IPS-NIHi11 (cell line): Measurements from ENCODE around the gene CSMD2.
A peak's percentile ranks its signal among the peaks of the same experiment; 100 is the strongest.

Experiments
- DNase-seq: peaks from one replicate; pipeline ENCODE4 v3.0.0; 2012; ENCODE audit warnings: mixed read lengths, low spot score

The CSMD2 gene

DNA sequence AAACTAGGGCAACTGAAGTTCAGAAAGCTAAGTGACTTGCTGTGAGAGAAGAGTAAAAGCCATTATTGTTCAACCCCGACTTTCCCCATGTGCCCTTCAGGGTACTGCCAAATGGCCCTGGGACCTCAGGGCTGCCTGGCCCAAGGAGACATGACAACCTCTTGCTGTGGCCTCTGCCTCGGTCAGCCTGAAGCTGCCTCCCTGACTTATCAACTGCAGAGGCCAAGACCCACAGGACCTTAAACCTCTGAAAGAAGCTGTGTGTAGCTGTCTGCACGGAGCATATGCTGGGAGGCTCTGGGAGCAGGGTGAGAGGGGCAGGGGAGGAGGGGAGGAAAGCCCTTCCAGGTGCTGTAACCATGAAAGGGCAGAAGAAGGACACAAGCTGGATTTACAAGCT, 265.3 kb downstream of the CSMD2 start:
- DNase-seq, result no peak

DNA sequence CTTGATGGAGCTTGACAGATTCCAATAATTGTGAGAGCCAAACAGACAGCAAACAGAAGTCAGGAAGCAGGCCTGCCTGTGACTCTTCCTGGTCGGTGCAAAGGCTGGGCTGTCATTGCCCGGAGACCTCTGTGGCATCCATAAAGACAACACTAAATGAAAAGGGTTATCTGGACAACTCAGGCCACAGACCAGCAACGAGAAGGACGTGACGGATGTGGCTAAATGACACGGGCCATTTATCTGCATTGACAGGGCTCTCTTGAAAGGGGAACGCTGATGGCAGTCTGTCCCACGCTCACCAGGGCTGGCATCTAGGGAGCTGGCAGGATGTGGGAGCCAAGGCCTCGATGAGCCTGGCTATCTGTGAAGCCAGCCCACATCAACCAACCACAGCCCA, 266.1 kb downstream of the CSMD2 start:
- no peak for DNase-seq

DNA sequence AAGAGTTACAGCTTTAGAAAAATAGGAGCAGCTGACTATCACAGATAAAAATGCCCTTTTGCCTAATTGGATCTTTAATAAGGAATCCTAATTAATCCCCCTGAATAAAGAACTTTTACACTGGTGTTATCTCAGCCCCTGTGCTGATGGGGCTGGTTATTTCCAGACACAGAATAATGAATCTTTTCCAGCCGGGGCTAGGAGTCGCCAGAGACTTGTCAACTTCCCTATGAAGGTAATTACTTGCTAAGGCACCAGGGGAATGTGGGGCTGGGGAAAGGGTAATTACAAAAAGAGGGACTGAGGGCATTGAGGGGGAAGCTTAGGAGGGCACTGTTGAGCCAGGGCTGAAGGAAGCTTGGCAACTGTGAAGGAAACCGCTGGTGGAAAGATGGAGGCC, 266.6 kb downstream of the CSMD2 start:
- no peak for DNase-seq

DNA sequence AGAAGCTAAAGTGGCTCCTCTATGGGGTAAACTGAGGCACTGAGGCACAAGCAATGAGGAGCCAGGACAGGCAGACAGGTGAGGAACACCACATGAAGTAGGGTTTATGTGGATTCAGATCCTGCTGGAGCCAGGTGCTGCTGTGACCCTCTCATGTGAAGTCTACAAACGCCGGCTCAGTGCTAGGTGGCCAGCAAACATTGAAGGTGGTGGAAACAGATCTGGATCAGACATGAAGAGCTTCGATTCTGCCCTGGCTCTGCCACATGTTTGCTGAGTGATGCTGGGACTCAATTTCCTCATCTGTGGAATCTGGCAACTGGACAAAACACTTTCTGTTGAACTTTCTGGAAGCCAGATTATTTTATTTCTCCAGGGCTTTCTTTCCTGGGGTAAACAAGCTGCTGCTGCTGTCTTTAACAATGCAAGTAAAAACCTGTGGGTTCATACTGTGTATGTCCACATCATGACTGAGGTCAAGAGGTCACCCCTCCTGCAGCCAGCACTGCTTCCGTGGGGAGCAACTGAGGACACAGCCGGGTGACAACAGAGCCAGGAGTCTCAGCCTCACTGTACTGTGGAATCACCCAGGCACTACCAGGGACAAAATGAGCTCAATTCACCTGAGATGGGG, 267.8 kb downstream of the CSMD2 start:
- DNase-seq, result no peak

DNA sequence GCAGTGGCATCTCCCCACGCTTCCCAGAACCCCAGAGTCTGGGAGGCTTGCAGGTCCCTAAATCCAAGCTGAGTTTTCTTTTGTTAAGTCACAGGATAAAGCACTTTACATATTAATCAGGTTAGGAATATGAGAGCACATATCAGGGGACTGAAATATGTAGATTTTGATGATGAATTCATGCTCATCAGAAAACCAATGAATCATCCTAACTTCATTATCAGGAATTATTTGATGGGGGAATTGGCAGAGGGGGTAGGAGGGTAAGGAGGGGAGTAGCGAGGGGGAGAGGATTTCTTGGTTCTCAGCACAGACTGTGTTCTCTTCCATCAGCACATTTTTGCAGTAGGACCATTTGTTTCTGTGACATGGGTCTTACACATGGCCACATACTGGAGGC, 269.1 kb downstream of the CSMD2 start:
- DNase-seq, result no peak

DNA sequence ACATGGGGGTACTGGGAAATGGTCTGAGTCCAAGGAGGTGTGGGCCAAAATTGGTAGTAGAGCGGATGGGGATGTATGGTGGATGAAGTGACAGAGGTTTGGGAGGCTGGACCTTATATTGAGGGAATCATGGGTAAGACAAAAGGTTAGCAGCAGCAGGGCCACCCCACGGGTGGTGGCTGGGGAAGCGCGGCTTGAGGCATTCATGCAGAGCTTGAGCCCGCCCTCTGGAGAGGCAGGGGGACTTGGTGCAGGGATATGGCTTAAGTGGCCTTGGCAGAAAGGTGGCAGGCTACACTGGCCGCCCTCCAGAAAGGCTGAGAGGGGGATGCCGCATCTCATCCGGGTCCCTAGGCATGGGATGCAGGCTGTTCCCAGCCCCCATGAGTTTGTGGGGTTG, 269.6 kb downstream of the CSMD2 start:
- DNase-seq, result no peak

DNA sequence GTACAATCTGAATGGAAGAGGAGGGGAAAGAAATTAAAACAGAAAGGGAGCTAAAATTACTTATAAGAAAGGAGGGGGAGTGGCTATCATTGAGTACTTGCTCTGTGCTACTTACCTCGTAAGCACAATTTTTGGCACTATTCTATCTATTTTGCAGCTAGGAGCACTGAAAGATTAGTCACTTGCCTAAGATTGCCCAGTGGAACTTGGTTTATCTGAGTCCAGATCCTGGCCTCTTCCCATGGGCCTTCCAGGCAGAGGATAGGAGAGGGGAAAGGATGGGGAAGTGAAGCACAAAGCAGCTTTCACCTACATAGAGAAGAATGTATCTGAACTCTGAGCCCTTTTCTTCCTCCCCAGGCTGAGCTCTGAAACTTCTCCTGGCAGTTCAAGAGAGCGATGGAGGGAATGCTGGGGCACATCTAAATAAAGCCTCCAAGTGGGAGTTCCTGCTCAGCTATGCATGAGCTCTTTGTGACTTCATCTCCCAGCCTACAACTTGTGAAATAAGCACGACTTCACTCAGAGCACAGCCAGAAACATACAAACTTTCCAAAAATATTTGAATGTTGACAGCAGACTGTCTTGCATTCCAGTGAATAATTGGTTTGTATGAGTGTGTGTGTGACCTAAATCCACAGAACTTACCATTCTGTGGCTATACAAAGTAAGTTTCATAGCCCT, 271.7 kb downstream of the CSMD2 start:
- no peak for DNase-seq

DNA sequence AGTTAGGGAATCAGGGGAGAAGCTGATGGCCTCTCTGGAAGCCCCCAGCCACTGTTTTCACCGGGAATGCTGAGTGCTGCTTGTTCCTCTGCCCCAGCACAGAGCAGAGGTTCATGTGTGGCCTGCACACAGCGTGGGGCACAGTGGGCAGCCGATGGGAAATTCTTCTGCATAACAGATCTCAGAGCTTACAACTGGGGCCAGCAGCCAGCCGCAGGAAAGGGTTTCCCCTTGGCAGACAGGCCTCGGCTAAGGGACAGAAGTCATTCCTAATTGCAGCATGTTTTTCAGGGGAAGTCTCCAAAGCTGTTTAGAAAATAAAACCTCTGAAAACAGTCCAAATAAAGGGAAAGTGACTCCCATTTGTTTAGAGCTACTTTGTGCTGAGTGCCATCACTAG, 278.5 kb downstream of the CSMD2 start:
- DNase-seq, result peak; percentile 20

DNA sequence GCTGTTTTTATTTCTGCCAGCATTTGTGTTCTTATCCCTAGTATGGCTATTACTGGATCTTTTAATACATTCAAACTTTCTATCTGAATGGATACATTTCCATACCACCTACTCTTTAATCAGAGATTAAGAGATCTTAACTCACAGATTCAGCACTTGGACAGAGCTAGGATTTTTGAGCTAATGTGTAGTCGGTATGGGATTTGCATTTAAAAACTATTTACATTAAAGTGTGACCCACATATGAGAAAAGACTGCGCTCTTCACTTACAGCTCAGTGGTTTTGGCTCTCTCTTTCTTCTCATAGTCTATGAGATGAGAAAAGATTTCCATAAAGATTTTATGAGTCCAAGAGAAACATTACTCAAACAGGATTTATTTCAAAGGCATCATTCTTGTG, 284.7 kb downstream of the CSMD2 start:
- DNase-seq, result no peak

DNA sequence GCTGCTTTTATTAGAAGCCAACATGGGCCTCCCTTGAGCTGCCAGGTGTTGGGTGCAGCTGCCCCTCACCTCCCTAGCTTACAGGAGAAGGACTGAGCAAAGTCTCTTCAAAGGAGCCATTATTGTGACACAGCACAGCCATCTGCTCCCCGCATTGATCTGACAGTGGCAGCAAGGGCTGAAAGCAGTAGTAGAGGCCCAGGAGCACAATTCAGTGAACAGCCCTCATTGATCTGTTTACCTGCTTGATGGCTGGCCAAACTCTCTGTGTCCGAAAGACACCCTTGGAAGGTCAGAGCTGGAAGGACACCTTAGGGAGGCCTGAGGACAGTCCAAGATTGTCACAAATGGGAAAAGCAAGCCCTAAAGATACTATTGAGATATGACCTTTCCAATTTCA, 286.6 kb downstream of the CSMD2 start:
- no peak for DNase-seq

DNA sequence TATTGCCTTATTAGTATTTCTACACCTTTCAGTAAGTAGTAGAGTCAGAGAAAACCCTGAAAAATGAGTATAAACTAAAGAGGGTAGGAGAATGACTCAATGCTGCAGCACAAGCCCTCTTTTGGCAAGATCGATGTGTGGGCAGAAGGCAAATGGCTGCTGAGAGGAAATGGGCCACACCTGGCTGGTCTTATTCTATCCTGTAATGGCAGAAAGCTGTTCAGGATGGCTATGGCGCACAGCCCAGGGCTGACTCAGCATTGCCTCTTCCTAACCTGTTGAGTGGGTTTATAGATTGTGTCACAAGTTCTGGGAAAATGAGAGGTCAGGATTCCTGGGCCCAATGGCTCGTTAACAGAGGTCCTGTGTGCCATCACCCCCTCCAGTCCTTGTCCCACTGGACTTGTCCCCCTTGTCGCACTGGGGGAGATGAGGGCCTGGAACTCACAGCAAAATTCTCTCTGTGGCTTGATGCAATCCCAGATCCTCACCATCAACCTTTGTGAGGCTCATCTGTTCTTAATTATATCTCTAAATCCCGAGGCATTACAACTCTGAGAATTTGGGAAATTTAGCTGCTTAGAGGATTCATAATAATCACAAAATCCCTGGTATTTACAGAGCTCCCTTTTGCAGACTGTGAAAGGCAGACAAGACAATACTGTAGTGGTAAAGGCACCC, 287.9 kb downstream of the CSMD2 start:
- no peak for DNase-seq

DNA sequence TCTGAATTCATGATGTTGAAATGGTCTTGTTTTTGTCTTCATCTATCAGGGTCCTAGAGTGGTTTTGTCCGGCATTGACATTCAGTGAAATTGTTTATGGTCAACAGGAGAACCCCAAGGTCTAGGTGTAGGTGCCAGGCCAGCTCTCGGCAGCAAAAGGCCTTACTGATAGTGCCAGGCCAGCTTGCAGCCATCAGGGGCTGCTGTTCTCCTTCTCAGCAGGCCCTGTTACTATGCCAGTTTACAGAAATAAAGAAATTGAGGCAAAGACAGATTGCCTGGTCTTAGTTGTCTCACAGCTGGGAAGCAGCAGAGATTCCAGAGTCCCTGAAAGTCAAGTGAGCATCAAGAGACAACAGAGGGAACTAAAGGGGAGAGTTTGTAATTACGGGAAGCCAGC, 289.2 kb downstream of the CSMD2 start:
- no peak for DNase-seq

DNA sequence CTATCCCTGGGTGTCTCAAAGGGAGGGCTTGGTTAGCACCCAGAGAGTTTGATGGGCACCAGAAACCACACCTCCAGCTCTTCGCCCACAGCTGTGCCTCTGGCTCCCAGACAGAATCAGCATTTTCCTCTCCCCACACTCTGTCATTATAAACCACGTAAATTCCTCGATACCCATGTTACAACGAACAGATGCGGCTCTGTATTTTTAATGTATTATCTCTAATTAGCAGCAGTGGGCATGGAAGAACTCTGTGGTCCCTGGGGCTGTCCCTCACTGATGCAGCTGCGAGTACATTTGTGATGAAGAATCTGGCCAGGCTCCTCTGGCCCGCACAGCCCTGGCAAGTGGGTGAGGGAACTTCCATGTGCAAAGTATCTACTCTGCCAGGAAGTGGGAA, 290.4 kb downstream of the CSMD2 start:
- DNase-seq, result no peak

DNA sequence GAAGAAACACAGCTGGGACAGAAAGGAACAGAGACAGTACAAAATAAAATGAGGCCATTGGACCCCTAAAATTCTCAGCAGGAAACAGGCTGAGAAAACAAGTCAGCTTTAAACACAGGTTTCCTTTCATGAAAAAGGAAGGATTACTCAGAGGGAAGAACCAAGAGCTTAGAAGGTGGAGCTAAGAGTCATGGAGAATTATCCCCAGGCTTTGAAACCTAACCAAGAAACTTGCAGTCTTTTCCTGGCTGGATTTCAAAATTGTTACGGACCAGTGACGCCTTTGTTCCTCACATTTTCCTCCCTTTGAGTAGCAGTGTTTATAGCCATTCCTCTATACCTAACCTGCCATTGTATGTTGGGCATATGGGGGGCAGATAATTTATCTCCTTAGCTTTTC, 292.3 kb downstream of the CSMD2 start:
- DNase-seq, result no peak

DNA sequence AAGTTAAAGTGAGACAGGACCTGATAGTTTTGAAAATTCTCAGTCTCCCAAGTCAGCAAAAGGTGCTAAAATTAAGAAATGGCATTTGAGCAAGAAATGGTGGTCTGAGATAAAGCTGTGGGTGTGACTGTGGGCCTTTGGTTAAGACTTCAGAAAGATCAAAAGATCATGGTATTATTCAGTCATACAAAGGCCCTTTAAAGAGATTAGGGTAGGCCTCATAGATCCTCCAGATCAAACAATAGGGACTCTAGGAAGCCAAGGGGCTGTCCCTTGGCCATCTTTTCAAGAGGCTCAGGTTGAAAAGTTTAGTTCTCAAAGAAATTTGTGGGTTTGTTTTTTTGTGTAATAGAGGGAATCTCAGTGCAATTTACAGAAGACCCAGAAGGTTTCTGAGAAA, 292.8 kb downstream of the CSMD2 start:
- no peak for DNase-seq

DNA sequence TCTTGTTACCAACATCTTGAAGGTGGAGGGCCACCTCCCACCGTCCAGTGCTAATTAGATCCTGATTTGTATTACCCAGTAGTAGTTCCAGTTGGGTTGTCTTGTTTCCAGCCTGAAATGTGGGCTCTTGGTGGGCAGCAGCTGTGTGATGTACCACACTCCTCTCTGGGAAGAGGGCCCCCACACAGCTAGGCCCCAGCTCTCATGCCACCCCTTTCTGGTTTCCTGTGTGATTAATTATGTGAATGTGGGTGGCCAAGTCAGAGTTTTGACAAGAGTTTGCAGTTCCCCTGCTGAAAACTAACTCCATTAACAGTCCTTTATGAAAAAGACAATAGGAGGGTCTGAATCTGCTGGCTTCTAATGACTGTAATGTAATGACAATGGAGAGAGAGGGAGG, 297.3 kb downstream of the CSMD2 start:
- no peak for DNase-seq

DNA sequence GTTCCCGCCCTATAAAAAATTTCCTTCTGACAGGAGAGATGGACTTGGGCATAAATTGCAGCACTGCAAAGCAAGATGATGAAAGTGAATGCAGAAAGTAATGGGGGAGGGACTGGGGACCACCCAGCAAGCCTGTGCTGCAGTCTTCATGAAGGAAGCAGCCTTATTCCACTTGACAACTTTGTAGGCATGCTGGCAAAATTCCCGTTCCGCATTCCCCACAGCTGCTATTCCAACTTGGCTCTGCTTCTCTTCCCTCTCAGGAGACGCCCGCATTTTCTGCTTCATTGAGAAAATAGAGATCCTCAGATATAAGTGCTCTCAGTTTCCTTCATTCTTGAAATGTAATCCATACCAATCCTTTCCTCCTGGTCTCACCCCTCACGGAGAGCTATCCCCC, 298.7 kb downstream of the CSMD2 start:
- no peak for DNase-seq

DNA sequence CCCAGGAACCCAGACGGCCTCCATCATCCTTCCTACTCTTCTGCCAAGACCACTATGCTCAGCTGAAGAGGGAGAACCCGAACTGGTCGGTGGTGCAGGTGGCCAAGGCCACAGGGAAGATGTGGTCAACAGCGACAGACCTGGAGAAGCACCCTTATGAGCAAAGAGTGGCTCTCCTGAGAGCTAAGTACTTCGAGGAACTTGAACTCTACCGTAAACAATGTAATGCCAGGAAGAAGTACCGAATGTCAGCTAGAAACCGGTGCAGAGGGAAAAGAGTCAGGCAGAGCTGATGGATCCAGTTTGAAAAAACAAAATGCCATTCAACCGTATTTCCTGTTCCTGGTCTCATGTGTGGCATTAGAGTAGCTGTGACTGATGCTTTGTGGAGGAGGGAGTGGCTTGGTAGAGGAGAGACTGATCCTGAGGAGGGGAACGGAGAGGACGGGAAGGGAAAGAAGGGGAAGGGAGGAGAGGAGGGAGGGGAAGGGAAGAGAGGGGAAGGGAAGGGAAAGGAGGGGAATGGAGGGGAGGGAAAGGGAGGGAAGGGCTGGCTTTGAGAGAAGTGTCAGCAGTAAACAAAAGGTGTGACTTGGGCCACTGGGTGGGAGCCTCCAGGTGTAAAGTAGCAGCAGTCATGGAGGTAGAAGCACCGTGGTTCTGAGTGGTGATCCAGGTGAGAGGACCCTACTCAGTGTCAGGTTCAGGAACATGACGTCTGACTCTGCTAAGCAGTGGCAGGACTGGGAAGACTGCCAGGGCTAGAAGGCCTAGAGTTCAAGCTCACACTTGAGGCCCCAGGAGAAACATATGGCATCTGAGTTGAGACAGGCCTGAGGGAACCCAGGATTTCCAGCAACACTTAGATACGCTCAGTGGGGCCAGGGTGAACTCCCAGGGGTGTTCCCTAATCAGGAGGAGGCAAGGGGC, 300.3 kb downstream of the CSMD2 start:
- DNase-seq, result no peak

DNA sequence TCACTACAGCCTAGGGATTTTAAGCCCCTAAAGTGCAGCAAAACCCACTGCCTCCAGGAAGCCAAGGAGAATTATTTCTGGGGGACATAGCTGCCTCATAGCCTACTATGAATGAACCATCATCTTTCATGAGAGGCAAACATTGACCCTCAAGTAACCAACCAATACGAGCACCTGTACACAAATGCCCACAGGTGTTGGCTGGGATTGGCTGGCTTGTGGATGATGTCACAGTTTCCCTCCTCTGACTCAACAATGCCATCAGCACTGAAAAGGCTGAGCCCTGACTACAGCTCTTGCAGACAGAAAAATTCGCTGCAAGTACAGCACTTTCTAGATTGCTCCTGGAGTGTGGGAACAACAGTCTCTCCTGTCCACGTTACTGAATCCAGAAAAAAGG, 301.3 kb downstream of the CSMD2 start, which contains the start of gene HMGB4:
Gene HMGB4, plus strand, starts transcription at position 301 of the 400 bp plus-strand sequence. CDS start 113 bp downstream, outside the sequence.
- no peak for DNase-seq

DNA sequence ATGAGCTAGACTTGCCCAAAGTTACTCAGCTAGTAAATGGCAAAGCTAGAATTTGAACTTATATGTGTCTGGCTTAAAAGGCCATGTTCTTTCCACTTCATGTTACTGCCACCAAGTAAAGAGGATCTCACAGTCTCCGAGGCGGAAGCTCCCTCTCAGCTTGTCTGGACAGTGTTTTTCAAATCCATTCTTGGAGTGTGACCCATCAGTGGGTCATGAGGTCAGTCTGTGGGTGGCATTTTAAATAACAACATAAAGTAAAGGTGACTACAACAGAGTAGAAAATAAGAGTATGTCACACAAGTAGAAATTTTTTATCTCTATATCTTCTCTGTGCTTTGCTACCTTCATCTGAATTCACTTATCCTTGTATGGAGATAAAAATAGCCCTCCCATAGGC, 304.4 kb downstream of the CSMD2 start:
- DNase-seq, result no peak

DNA sequence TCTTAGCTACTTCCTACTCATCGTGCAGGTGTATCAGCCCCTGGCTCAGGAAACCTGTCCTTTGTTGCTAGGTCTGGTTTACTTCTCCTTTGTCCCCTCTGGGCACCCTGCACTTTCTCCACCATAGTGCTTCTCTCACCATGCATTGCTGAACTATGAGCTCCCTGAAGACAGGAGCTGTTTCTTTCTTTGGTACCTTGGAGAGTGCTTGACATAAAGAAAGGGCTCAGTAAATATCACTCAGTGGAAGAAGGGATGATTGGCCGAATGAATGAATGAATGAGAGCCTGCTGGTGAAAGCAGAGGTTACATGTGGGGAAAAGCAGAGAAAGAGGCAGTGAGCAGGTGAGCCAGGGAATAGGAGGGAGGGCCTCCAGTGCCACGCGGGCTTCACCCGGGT, 310.9 kb downstream of the CSMD2 start:
- DNase-seq, result no peak

DNA sequence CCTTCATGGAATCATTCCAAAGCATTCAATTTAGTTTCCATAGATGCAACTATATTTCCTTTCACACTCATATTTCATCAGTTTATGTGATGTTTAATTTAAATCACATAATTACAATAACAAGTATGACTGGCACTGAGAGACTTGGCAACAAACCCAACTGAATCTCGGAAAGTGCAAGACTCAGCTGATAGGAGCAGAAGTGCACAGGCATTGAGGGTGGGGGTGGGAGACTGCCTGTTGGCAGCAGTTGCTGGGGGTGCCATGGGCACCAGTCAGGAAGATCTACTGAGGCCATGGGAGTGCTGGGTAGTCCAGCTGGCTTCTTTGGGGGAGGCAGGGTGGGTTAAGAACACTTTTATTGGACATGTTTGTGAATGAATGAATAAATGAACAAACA, 311.6 kb downstream of the CSMD2 start:
- no peak for DNase-seq
